Hematopoietic multipotent progenitor cell treated with erythropoietin and hydrocortisone succinate and interleukin-3 and kit ligand, for 17 days (in vitro differentiated cells): ENCODE measurements around the gene CDKN2B-AS1.
A peak's percentile ranks its signal among the peaks of the same experiment; 100 is the strongest.

Experiments
- DNase-seq: peaks from one replicate; pipeline ENCODE4 v3.0.0-alpha.2; 2015; ENCODE audit warnings: low spot score

CDKN2B-AS1 gene

GRCh38 chr9:21982861-21983560 is 11.6 kb upstream of the CDKN2B-AS1 start:
- DNase-seq, result no peak

GRCh38 chr9:21983561-21983935 is 11.0 kb upstream of the CDKN2B-AS1 start:
- no peak for DNase-seq

- no peak for DNase-seq
These were observed 10.5 kb upstream of the CDKN2B-AS1 start for GRCh38 chr9:21984101-21984500.

GRCh38 chr9:21985964-21986667 is 8.5 kb upstream of the CDKN2B-AS1 start:
- DNase-seq, result no peak

- DNase-seq, result no peak
These were observed 6.3 kb upstream of the CDKN2B-AS1 start for GRCh38 chr9:21988056-21988990.

- DNase-seq, result no peak
These were observed 5.0 kb upstream of the CDKN2B-AS1 start for GRCh38 chr9:21989440-21990189.

- no peak for DNase-seq
These were observed 3.3 kb upstream of the CDKN2B-AS1 start for GRCh38 chr9:21991072-21991959.

- DNase-seq, result no peak
These were observed 1.6 kb upstream of the CDKN2B-AS1 start for GRCh38 chr9:21993007-21993406.

GRCh38 chr9:21993893-21994555 is 567 bp upstream of the CDKN2B-AS1 start, which contains the start of gene CDKN2A:
Gene CDKN2A, minus strand, starts transcription at chr9:21994392.
- peak; percentile 58 for DNase-seq

GRCh38 chr9:21995006-21995665 is 545 bp downstream of the CDKN2B-AS1 start:
- DNase-seq, result peak; percentile 36

GRCh38 chr9:21995666-21996398 is 1.2 kb downstream of the CDKN2B-AS1 start:
- DNase-seq, result peak; percentile 13

- DNase-seq, result no peak
These were observed 1.8 kb downstream of the CDKN2B-AS1 start for GRCh38 chr9:21996438-21996837.

GRCh38 chr9:21996858-21997257 is 2.3 kb downstream of the CDKN2B-AS1 start:
- DNase-seq, result no peak

- no peak for DNase-seq
These were observed 2.9 kb downstream of the CDKN2B-AS1 start for GRCh38 chr9:21997480-21997879.

- no peak for DNase-seq
These were observed 3.4 kb downstream of the CDKN2B-AS1 start for GRCh38 chr9:21998026-21998425.

GRCh38 chr9:22002038-22002437 is 7.4 kb downstream of the CDKN2B-AS1 start:
- no peak for DNase-seq

GRCh38 chr9:22005021-22005701 is 10.6 kb downstream of the CDKN2B-AS1 start:
- no peak for DNase-seq
